Body of pancreas (tissue), 4 donors: ENCODE data around the gene GALNT17.

Experiments
- POLR2A ChIP-seq, 3 donors: fragments of 450-650 bp; IDR thresholded peaks; one replicate each; pipeline ENCODE4 v1.6.1; 2016; ENCODE audit warnings: antibody characterized with exemption in 3 of 3, mild to moderate bottlenecking in 2 of 3
- TF ChIP-seq, protein P1 (sequence below), 7 experiments: fragments of 450-650 bp in 4 of 7; fragments of 200-600 bp in 3 of 7; sonication (generic) in 3 of 7; IDR thresholded peaks; one replicate each; pipeline ENCODE4 v1.5.1; 2016 to 2019; ENCODE audit warnings: antibody characterized with exemption in 7 of 7

DNA sequence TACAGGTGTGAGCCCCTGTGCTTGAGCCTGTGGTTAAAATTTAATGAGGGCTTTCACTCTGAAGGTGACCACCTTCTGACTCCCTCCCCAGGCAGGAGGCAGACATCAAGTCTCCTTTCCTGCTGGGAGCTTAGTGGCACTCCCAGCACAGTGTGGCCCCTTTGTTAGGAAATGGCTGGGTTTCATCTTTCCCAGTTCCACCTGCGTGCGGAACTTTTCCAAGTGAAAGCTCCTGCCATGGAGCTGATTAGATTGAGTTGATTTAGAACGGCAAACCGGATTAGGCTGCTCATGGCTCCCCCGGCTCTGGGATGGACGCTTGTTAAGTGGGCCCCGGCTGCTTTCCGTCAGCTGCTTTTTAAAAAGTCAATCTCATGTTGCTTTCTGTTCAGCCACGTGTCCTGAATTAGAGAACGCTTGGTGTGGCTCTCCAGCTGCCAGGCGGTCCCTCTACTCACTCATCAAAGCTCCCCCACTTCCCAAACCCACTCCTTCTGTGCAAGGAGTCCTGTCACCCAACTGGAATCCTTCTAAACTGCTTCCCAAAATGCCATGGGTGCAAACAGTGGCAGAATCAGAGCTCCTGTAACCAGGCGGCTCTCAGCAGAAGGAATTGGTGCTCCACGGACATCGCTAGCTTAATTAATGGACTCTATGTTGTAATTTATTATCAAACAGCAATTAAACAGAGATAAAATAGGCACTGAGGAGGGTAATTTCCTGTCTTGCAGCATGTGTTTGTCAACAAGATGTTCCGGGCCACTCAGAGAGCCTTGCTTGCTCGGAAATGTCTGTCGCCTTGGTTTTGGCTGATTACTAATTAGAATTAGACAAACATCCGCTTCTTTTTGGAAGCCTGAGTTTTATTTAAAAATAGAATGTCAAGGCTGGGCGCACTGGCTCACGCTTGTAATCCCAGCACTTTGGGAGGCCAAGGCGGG lies 551.2 kb downstream of the GALNT17 start:
- TF ChIP-seq, protein P1, sequence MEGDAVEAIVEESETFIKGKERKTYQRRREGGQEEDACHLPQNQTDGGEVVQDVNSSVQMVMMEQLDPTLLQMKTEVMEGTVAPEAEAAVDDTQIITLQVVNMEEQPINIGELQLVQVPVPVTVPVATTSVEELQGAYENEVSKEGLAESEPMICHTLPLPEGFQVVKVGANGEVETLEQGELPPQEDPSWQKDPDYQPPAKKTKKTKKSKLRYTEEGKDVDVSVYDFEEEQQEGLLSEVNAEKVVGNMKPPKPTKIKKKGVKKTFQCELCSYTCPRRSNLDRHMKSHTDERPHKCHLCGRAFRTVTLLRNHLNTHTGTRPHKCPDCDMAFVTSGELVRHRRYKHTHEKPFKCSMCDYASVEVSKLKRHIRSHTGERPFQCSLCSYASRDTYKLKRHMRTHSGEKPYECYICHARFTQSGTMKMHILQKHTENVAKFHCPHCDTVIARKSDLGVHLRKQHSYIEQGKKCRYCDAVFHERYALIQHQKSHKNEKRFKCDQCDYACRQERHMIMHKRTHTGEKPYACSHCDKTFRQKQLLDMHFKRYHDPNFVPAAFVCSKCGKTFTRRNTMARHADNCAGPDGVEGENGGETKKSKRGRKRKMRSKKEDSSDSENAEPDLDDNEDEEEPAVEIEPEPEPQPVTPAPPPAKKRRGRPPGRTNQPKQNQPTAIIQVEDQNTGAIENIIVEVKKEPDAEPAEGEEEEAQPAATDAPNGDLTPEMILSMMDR (IDR thresholded peaks at IDR 0.05): no peak
- no peak for TF ChIP-seq POLR2A (IDR thresholded peaks at IDR 0.05)
